DMS153 (cell line): ENCODE results near the gene CTDNEP1.
A peak's percentile ranks its signal among the peaks of the same experiment; 100 is the strongest.

ENCODE experiments used
- DNase-seq: peaks from one replicate; lab custom pipeline; 2025; lab: John Stamatoyannopoulos, UW

Gene CTDNEP1

GRCh38 chr17:7215136-7215638 is 36.3 kb downstream of the CTDNEP1 start:
- DNase-seq: no peak

DNA sequence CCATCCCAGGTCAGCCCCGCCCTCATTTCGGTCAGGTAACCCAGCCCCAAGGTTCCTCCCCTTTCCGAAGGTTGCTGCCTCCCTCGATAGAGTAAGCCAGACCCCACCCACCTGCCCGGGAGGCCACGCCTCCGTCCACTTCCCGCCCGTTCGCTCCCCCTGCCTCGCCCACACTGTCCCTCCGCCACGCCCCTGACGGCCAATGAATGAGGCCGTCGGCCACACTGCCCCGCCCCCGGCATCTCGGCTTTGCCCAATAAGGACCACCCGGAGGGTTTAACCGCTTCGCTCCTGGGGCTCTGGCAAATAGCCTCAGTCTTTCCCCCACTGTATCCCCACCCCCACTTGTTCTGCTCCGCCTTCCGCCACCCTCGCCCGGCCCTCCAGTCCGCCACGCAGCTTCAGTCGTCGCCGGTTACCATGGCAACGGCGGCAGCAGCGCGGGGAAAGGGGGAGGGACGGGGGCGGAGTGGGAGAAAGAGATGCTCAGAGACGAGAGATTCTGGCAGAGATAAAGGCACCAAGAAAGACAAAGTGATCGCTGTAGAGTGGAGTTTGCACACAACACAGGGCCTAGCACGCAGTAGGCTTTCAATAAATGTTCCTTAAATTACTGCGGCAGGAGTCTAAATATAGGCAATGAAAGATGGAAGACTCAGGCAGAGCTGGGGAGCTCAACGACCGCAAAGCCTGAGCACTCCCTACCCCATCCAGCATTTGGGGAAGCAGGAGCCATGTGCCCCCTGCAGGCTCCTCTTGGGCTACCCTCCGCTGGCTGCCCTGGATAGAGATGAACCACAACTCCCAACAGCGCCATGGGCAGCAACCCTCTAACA is 37.0 kb downstream of the CTDNEP1 start:
- peak; percentile 91 for DNase-seq

GRCh38 chr17:7213895-7214299 is 37.6 kb downstream of the CTDNEP1 start:
- DNase-seq: peak; percentile 83

GRCh38 chr17:7211491-7212273 is 39.9 kb downstream of the CTDNEP1 start:
- DNase-seq: no peak

DNA sequence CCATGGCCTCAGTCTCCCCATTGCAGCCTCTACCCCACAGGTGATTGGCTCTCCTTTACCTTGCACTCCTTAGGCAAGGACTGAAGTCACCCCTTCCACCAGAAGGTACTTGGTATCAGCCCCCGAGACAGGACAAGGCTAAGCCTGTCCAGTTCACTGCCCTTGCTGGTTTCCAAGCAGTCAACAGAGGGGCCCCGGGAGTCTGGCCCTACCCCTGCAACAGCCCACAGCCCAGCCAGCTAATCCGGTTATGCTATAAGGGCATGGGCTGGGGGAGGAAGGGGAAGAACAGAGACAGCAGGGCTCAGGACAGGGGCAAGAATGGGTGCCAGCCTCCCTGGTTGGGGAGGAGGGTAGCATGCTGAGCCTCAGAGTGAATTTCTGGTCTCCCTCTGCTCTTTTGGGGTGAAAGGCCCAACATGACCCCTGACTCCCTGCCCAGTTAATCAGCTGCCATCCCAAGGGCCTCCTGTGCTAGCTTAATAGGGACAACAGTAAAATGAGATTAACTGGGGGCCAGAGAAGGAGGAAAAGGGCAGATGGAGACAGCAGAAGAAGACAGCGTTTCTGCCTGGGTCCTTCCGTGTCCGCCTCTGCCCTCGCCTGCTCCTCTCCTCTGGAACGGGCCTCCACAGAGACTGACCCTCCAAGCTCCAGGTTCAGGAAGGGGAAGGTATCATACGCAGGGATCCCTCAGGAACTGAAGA is 42.6 kb downstream of the CTDNEP1 start:
- DNase-seq: no peak

GRCh38 chr17:7208027-7208571 is 43.4 kb downstream of the CTDNEP1 start:
- no peak for DNase-seq

DNA sequence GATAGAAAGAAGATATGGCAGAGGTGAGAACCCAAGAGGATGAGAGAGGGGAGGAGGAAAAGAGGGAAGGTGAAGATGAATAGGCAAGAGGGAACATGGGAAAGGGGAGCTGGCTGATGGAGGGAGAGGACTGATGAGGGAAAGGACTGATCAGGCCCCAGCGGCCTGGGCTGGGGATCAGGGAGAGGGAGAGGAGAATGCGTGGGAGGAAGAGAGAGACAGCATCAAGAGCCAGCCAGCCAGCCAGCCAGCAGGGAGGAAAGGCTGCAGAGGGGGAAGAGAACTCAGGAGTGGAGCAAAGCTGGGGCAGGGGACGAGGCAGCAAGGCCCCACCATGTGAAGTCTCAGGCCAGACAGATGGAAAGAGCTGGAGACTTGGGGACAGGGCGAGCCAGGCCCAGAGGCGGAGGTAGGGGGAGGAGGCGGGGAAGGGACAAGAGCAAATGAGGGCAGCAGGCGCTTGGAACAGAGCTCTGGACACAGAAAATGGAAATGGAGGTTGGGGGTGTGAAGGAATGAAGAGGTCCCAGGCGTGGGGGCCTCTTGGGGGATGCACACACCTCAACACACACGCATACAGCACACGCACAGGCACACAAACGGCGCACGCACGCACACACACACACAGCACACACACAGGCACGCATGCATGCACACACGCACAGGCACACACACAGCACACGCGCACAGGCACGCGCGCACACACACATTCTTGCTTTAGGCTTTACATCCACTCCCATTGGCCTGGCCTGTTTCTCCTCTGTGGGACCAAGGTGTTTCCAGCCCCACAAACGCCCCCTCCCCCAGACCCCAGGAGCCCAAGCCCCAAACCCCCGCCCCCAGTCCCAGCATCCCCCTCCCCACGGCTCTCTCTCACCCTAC is 44.2 kb downstream of the CTDNEP1 start:
- DNase-seq: no peak

DNA sequence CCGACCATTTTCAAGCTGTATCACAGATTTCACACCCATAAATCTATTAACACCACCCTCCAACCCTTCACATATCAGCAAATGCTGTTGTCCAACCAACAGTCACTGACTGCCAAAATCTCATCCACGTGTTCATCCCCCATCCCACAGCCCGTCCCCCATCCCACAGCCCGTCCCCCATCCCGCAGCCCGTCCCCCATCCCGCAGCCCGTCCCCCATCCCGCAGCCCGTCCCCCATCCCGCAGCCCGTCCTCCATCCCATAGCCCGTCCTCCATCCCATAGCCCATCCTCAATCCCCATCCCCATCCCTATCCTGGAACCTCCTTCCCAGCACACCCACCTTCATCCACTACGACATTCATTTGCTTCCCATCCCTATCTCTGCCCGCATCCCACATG is 46.0 kb downstream of the CTDNEP1 start:
- no peak for DNase-seq

DNA sequence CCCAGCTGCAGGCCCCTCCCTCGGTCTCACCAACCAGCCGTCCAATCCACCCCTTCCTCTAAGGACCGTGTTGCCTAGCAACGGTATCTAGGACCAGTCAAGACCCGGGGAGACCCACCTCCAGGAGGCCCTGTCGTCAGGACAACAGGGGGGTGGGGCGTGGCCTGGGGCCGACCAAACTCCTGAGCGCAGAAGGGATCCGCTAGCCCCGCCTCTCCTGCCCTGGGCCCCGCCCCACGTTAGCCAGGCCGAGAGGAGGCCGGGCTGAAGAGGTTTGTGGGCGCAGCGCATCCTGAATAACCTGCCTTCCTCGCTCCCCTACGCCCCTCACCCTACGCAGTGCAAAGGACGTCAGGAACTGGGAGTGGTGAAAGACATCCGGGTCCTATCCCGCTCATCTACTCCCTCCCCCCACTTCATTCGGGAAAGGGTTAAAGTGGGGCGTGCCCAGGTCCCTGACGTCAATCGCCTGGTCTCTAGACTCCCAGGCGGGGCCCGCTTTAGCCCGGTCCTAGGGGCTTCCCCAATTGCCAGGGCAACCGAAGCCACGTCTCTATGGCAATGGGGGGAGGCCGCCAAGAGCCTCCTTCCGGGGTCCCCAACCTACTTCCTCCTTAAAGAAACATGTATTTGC is 46.6 kb downstream of the CTDNEP1 start:
- peak; percentile 66 for DNase-seq

DNA sequence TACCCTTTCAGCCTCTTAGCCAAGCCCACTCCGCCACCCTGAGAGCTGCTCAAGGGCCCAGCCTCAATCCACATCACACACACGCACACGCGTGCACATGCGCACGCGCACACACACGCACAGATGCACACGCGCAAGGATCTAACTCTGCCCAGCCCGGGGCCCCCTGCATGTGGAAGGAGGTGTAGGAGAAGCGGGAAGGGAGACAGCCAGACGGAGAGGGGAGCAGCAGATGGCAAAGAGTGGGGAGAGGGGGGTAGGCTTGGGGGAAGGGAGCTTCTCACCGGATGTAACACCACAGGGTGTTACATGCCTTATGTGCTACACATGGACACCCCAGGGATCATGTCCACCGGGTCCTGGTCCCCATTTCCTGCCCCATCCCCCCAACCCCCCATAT is 47.2 kb downstream of the CTDNEP1 start:
- DNase-seq: no peak

- DNase-seq: no peak
Measured at GRCh38 chr17:7203391-7203790, 48.1 kb downstream of the CTDNEP1 start.

- DNase-seq: no peak
Measured at GRCh38 chr17:7196651-7197401, 54.7 kb downstream of the CTDNEP1 start.

GRCh38 chr17:7195971-7196370 is 55.6 kb downstream of the CTDNEP1 start:
- DNase-seq: no peak
